HG02840 (cell line): ENCODE results near the gene PLA2G5.

ENCODE experiments used
- ATAC-seq: cut with Tn5 transposase; IDR thresholded peaks from one replicate; pipeline ENCODE4 v1.9.1; 2021; ENCODE audit warnings: mild to moderate bottlenecking, moderate library complexity, moderate number of reproducible peaks; ENCODE audit not compliant: unreplicated experiment, low FRiP score

Gene PLA2G5

GRCh38 chr1:20089328-20090077, 19.5 kb downstream of the PLA2G5 start:
- ATAC-seq = no peak

GRCh38 chr1:20090119-20090518, 20.1 kb downstream of the PLA2G5 start:
- ATAC-seq = no peak

- no peak for ATAC-seq
Observed at GRCh38 chr1:20090641-20091040, 20.6 kb downstream of the PLA2G5 start.

GRCh38 chr1:20093303-20093702, 23.3 kb downstream of the PLA2G5 start:
- no peak for ATAC-seq

- no peak for ATAC-seq
Observed at GRCh38 chr1:20093940-20094391, 24.0 kb downstream of the PLA2G5 start.

- no peak for ATAC-seq
Observed at GRCh38 chr1:20095564-20096434, 25.8 kb downstream of the PLA2G5 start.

GRCh38 chr1:20096840-20097447, 26.9 kb downstream of the PLA2G5 start:
- ATAC-seq = no peak

GRCh38 chr1:20099533-20099932, 29.5 kb downstream of the PLA2G5 start:
- ATAC-seq = no peak

GRCh38 chr1:20100632-20101355, 30.8 kb downstream of the PLA2G5 start:
- no peak for ATAC-seq

- no peak for ATAC-seq
Observed at GRCh38 chr1:20102875-20103274, 32.9 kb downstream of the PLA2G5 start.

- no peak for ATAC-seq
Observed at GRCh38 chr1:20105856-20106255, 35.9 kb downstream of the PLA2G5 start.

- ATAC-seq = no peak
Observed at GRCh38 chr1:20107351-20107750, 37.4 kb downstream of the PLA2G5 start.

GRCh38 chr1:20107796-20108195, 37.8 kb downstream of the PLA2G5 start:
- no peak for ATAC-seq

GRCh38 chr1:20108366-20109123, 38.6 kb downstream of the PLA2G5 start:
- no peak for ATAC-seq

GRCh38 chr1:20109223-20109856, 39.3 kb downstream of the PLA2G5 start:
- no peak for ATAC-seq

- no peak for ATAC-seq
Observed at GRCh38 chr1:20110679-20111078, 40.7 kb downstream of the PLA2G5 start.

- ATAC-seq = no peak
Observed at GRCh38 chr1:20111452-20111851, 41.5 kb downstream of the PLA2G5 start.

- ATAC-seq = no peak
Observed at GRCh38 chr1:20112279-20113000, 42.4 kb downstream of the PLA2G5 start.
